Activated effector memory CD4-positive, alpha-beta T cell treated with anti-CD3 and anti-CD28 coated beads, Interleukin-2, amount 50 U/mL, for 16 hours (primary cell): ENCODE measurements around the gene LCORL.
"Not testable (repeated sequence)": the region's sequence is repeated elsewhere in the genome, so short reads cannot be mapped to it uniquely, and the experiment has no call there.

ENCODE experiments used
- DNase-seq: peaks from one replicate; pipeline ENCODE4 v3.0.0-alpha.2; 2020

The LCORL gene

GRCh38 chr4:17924189-17924588, 97.4 kb downstream of the LCORL start:
- no peak for DNase-seq

GRCh38 chr4:17921451-17921850, 100.1 kb downstream of the LCORL start:
- DNase-seq, result no peak

DNA sequence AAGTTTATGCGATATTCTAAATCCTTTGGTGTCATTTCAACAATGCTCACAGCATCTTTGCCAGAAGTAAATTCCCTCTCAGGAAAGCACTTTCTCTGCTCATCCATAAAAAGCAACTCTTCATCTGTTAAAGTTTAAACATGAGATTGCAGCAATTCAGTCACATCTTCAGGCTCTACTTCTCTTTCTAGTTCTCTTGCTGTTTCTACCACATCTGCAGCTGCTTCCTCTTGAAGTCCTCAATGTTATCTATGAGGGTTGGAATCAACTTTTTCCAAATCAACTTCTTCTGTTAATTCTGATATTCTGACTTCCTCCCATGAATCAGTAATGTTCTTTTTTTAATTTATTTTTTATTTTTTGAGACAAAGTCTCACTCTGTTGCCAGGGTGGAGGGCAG, 100.9 kb downstream of the LCORL start:
- DNase-seq, result no peak

- DNase-seq, result no peak
Observed at GRCh38 chr4:17915439-17915838, 106.1 kb downstream of the LCORL start.

DNA sequence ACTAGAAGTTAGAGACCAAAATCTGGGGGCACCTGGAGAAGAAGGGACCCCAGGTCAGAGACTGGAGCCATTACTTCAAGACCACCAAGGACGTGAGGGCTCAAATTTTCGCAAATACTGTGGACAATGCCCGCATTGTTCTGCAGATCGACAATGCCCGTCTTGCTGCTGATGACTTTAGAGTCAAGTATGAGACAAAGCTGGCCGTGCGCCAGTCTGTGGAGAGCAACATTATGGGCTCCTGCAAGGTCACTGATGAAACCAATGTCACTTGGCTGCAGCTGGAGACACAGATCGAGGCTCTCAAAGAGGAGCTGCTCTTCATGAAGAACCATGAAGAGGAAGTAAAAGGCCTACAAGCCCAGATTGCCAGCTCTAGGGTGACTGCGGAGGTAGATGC, 109.5 kb downstream of the LCORL start:
- no peak for DNase-seq

GRCh38 chr4:17911608-17912007, 109.9 kb downstream of the LCORL start:
- DNase-seq, result no peak

GRCh38 chr4:17898553-17899055, 123.0 kb downstream of the LCORL start:
- DNase-seq, result no peak

DNA sequence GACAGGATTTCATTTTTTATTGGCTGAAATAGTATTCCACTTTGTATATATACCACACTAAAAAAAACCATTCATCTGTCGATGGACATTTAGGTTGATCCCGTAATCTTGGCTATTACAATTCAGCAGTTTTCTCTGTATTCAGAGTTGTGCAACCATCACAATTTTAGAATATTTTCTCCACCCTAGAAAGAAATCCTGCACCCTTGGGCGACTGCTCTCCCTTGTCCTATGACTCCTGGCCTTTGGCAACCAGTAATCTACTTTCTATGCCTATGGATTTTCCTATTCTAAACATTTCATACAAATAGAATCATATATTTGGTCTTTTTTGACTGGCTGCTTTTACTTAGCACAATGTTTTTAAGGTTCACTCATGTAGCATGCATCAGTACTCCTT, 126.1 kb downstream of the LCORL start:
- DNase-seq, result no peak

DNA sequence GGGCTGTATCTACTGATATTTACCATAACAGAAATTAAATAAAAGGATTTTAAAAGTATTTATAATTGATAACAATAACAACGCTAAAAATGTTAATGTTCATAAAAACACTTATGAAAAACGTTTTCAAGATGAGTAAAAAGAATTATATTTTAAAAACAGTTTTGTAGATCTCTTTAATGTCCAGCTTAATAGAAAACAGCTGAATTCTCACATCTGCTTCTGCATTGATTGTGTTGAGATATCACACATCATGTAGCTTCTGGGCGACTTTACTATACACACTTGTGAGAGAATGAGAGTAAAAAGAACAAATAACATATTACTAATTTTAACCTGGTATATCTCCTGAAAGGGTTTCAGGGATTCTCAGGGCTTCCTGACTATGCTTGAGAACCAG, 127.1 kb downstream of the LCORL start:
- no peak for DNase-seq

DNA sequence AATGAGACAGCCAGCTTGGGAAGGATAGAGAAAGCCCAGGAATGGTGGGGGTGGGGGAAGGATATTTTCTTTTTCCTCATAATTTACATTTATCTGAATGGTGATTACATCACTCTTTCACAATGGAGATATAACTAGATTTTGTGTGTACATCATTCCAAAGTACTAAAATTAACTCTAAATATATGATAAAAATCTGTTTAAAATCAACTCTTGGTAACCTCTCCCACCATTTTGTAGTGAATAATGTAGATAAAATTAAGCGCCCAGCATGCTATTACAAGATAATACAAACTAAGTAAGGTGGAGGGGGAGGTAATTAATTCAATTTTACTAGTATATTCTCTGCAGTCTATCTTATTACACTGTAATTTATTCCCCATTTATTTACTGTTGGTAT, 131.9 kb downstream of the LCORL start:
- no peak for DNase-seq

GRCh38 chr4:17884511-17884910, 137.0 kb downstream of the LCORL start:
- DNase-seq, result no peak

- no peak for DNase-seq
Observed at GRCh38 chr4:17884063-17884462, 137.5 kb downstream of the LCORL start.

GRCh38 chr4:17877661-17878060, 143.9 kb downstream of the LCORL start:
- no peak for DNase-seq

- no peak for DNase-seq
Observed at GRCh38 chr4:17876943-17877342, 144.6 kb downstream of the LCORL start.

GRCh38 chr4:17875402-17876070, 146.0 kb downstream of the LCORL start:
- no peak for DNase-seq

DNA sequence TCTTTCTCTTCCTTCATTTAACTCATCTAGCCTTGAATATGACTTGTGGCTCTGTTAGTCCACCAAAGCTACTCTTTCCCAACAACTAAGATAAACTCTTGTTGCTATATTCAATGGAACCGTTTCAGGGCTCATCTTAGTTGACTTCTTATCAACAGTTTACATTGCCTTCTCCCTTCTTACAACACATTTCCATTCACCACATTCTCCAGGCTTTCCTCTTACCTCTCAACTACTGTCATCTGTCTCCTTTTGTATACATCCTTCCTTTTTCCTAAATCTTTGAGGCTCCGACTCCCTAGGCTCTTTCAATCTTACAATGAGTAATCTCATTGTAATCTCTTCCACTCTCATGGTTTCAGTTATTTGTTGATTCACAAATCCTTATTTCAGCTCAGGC, 152.2 kb downstream of the LCORL start:
- DNase-seq, result no peak

DNA sequence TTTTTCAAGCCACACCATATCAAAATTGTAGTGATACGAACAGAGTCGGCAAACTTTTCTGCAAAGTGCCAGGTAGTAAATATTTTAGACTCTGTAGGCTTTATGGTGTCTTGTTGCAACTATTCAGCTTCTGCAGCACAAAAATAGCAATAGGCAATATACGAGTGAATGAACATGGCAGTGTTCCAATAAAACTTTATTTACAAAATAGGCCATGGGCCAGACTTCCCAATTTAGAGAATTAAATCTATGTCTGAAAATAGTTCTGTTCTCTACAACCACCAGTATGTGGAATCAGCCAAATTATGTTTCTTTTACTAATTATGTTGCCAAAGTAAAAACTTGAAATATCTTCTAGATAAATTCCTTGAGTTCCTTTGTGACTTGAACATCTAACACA, 154.3 kb downstream of the LCORL start:
- DNase-seq, result no peak

DNA sequence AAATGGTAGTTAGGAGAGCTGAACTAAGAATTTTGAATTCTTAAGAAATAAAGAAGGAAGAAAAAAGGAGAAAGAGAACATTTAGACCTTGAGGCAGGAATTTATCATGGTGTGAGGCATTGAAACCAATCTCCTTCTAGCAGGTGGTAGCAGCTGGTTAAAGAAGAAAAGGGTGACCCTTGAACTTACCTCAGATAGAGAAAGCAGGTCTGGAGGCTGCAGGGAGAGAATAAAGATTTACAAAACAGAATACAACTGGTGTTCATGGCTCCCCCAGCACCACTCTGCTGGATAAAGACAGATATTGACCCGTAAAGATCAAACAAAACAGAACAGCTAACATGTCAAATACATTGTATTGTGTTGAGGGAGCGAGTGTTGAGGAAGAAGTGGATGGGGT, 154.7 kb downstream of the LCORL start:
- DNase-seq, result no peak

GRCh38 chr4:17865866-17866363, 155.6 kb downstream of the LCORL start:
- no peak for DNase-seq

- not testable (repeated sequence) for DNase-seq
Observed at GRCh38 chr4:17861906-17862305, 159.6 kb downstream of the LCORL start.

DNA sequence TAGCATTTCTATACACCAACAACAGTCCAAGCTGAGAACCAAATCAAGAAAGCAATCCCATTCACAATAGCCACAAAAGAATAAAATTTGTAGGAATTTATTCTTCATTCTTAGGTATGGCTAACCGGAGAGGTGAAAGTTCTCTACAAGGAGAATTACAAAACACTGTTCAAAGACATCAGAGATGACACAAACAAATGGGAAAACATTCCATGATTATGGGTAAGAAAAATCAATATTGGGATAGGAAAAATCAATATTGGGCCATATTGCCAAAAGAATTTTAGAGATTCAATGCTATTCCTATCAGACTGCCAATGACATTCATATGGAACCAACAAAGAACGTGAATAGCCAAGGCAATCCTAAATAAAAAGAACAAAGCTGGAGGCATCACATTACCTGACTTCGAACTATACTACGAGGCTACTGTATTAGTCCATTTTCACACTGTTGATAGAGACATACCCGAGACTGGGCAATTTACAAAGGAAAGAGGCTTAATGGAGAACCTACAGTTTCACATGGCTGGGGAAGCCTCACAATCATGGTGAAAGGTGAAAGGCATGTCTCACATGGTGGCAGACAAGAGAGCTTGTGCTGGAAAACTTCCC, 161.7 kb downstream of the LCORL start:
- DNase-seq, result no peak

GRCh38 chr4:17854036-17854435, 167.5 kb downstream of the LCORL start:
- DNase-seq, result no peak

GRCh38 chr4:17851959-17852358, 169.6 kb downstream of the LCORL start:
- no peak for DNase-seq

DNA sequence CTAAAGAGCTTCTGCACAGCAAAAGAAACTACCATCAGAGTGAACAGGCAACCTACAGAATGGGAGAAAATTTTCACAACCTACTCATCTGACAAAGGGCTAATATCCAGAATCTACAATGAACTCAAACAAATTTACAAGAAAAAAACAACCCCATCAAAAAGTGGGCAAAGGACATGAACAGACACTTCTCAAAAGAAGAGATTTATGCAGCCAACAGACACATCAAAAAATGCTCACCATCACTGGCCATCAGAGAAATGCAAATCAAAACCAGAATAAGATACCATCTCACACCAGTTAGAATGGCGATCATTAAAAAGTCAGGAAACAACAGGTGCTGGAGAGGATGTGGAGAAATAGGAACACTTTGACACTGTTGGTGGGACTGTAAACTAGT, 171.3 kb downstream of the LCORL start:
- DNase-seq, result not testable (repeated sequence)

- DNase-seq, result no peak
Observed at GRCh38 chr4:17846266-17846665, 175.3 kb downstream of the LCORL start.
